ENCODE results near the gene HOOK2. TPM values are rescaled to one million over a fixed set of nuclear protein-coding genes. Genes with fewer than 3 reads are reported as not detected.

The HOOK2 gene
- total RNA-seq, 4 donors from 2014 or later, result 128 to 145 (median 136) TPM

DNA sequence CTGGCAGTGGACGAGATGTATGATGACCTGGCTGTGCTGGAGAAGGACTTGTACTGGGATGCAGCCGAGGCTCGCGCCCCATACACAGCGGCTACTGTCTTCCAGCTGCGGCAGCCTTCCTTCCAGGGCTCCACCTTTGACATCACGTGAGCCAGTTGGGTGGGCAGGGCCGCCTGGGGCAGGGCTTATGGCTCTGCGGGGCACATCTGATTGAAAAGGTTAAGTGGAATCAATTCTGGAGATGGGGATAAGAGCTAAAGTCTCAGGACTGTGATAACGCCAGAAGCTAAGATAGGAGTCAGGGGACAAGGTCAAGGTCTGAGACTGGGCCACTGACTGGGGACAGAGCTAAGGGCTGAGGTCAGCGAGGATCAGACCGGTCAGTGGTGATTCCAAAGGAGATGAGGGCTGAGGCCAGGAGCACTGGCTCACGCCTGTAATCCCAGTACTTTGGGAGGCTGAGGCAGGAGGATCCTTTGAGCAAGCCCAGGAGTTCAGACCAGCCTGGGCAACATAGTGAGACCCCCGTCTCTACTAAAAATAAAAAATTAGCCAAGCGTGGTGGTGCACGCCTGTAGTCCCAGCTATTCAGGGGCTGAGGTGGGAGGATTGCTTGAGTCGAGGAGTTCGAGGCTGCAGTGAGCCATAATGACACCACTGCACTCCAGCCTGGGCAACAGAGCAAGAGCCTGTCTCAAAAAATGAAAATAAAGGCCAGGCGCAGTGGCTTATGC is 19.0 kb downstream of the HOOK2 start:
- intact Hi-C loops (cut with DNase I), result no loop called here
- TF ChIP-seq POLR2A (IDR thresholded peaks at IDR 0.05), result no peak
- TF ChIP-seq, protein P1, sequence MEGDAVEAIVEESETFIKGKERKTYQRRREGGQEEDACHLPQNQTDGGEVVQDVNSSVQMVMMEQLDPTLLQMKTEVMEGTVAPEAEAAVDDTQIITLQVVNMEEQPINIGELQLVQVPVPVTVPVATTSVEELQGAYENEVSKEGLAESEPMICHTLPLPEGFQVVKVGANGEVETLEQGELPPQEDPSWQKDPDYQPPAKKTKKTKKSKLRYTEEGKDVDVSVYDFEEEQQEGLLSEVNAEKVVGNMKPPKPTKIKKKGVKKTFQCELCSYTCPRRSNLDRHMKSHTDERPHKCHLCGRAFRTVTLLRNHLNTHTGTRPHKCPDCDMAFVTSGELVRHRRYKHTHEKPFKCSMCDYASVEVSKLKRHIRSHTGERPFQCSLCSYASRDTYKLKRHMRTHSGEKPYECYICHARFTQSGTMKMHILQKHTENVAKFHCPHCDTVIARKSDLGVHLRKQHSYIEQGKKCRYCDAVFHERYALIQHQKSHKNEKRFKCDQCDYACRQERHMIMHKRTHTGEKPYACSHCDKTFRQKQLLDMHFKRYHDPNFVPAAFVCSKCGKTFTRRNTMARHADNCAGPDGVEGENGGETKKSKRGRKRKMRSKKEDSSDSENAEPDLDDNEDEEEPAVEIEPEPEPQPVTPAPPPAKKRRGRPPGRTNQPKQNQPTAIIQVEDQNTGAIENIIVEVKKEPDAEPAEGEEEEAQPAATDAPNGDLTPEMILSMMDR (IDR thresholded peaks at IDR 0.05), result no peak
- H3K36me3 ChIP-seq, result no peaks in the 10 kb centered on the region
- H3K27ac ChIP-seq, result no peak overlapping the region
- no peak overlapping the region for H3K4me3 ChIP-seq (replicated peaks in 1 of 3)
- no peaks in the 10 kb centered on the region for H3K9me3 ChIP-seq
- H3K27me3 ChIP-seq, result no peaks in the 10 kb centered on the region
- H3K4me1 ChIP-seq, result peaks cover 9% of the 10 kb centered on the region in 2 donors
- DNase-seq, result no peak
- WGBS, 2 donors, result 87 to 92% methylated on average over 19 of the region's 19 CpGs

DNA sequence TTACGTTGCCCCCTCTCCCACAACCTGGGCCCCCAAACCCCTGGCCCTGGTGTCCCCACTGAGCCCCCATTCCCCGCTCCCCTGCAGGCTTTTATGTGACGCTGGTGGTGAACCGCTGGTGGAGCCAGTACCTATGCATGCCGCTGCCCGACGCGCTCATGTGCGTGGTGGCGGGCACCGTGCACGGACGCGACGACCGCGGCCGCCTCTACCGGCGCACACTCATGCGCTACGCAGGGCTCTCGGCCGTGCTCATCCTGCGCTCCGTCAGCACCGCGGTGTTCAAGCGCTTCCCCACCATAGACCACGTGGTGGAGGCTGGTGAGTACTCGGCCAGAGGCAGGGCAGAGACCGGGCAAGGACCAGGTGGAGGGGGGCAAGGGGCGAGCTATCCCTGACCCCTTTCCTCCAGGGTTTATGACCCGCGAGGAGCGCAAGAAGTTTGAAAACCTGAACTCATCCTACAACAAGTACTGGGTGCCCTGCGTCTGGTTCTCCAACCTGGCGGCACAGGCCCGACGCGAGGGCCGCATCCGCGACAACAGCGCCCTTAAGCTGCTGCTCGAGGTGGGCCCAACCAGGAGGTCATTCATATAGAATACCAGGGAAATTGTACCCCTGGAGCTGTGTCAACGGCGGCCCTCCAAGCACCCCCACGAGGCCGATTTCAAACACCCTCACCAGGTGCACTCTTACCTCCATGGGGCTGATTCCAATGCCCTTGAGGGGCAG is 20.7 kb downstream of the HOOK2 start:
- Histone ChIP-seq H3K4me3 (replicated peaks in 1 of 3) (no peak overlapping the region), H3K36me3 (no peaks in the 10 kb centered on the region), H3K9me3 (no peaks in the 10 kb centered on the region), H3K4me1 (peaks cover 9% of the 10 kb centered on the region in 2 donors), H3K27me3 (no peaks in the 10 kb centered on the region), H3K27ac (no peak overlapping the region)
- TF ChIP-seq, protein P1 (IDR thresholded peaks at IDR 0.05), result no peak
- TF ChIP-seq POLR2A (IDR thresholded peaks at IDR 0.05), result no peak
- DNase-seq, result no peak
- WGBS, 2 donors, result 68 to 72% methylated on average over 23 to 49 of the region's 50 CpGs
- intact Hi-C loops (cut with DNase I), result no loop called here

DNA sequence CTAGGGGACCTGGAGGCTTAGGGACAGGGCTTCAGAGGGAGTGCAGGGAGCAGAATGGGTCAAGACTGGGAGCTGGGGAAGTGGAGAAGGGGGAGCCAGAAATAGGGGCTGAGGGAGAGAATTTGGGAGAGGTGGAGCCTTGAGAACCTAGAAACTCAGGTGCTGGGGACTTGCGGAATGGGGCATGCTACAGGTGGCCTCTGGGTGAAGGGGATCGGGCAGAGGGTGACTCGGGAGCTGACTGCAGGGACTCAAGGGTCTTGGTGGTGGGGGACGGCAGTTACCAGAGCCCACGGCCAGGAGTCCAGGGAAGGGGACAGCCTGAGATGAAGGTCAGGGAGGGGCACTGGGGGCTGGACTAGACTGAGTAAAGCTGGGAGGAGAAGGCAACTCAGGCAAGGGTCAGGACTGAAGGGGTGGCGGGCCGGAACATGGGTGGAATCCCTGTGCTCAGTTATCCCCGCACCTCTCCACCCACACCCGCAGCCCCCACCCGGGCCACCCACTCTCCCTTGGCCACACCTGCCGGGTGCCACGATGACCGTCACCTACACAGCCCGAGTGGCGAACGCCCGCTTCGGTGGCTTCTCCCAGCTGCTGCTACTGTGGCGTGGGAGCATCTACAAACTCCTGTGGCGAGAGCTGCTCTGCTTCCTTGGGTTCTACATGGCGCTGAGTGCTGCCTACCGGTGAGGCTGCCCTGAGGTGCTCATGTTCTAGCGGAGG is 23.1 kb downstream of the HOOK2 start:
- Histone ChIP-seq H3K9me3 (no peaks in the 10 kb centered on the region), H3K36me3 (peaks cover 9% of the 10 kb centered on the region in 2 donors), H3K27me3 (no peaks in the 10 kb centered on the region), H3K4me3 (replicated peaks in 1 of 3) (no peak overlapping the region), H3K4me1 (peaks cover 0 to 2% of the 10 kb centered on the region in 2 donors), H3K27ac (no peak overlapping the region)
- TF ChIP-seq POLR2A (IDR thresholded peaks at IDR 0.05), result no peak
- TF ChIP-seq, protein P1 (IDR thresholded peaks at IDR 0.05), result no peak
- WGBS, 2 donors, result 81 to 83% methylated on average over 22 to 23 of the region's 23 CpGs
- intact Hi-C loops (cut with DNase I), result no loop called here
- no peak for DNase-seq

DNA sequence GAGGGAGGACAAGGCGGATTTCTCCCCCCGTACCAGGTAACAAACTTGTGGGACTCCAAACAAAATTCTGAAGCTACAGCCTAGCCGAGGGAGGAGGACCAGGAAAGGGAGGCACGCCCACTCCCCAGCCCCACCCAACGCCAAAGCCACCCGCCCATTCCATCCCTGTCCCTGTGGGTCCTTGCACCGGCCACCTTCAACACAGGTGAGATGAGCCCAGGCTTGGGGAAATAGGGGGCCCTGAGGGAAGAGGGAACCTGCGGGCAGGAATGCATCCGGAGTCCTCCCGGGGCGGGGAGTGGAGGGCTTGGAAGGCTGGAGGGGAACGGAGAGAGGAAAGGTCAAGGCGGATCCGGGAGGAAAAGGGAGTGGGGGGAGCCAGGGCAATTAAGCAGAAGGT is 23.7 kb downstream of the HOOK2 start, which contains the start of gene BEST2:
BEST2 (plus strand) TSS at position 157 of the 400 bp plus-strand sequence. CDS start 802 bp downstream, outside the sequence.
- Histone ChIP-seq H3K36me3 (peaks cover 13% of the 10 kb centered on the region in 2 donors), H3K4me3 (replicated peaks in 1 of 3) (no peak within 1 kb of the TSS), H3K9me3 (no peaks in the 10 kb centered on the region), H3K27me3 (no peaks in the 10 kb centered on the region), H3K27ac (no peak within 1 kb of the TSS), H3K4me1 (no peaks in the 10 kb centered on the region)
- intact Hi-C loops (cut with DNase I), result no loop called here
- TF ChIP-seq, protein P1 (IDR thresholded peaks at IDR 0.05), result no peak
- no peak for TF ChIP-seq POLR2A (IDR thresholded peaks at IDR 0.05)
- WGBS, 2 donors, result 54 to 67% methylated on average over 14 of the region's 14 CpGs
- DNase-seq, result no peak
